ENCODE data around the gene PRICKLE1. TPM values are rescaled to one million over a fixed set of nuclear protein-coding genes. Genes with fewer than 3 reads are reported as not detected.

Gene PRICKLE1
- total and polyA plus RNA-seq, 9 of the 15 experiments (the other 6 are each of a cell fraction or from before 2014, with no cell fraction given) = 0.22 to 0.85 (median 0.31) TPM

DNA sequence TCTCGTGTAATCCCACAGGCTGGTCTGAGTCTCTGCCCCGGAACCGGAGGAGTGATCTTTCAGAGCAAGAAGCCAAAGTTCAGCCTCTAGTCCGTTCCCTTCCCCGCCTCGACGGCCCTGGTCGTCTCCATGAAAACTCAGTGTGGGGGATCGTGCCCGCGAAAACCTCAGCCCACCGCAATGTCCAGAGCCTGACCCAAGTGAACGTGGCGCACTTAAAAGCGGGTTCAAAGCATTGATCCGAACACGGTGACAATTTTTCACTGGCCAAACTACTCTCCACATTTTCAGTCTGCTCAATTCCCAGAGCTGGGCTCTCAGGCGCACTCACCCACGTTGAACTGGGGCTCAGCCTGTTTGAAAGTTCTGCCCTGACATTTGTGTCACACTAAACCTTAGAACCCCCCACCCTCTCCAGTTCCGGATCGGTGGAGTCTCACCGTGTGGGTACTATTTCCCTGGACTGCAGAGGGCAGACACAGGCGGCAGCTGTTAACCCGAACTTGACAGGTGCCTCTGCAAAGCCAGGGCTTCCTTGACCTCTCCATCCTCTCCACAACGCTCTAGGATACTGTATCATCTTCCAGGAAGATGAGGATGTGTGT, 886 bp upstream of the PRICKLE1 start (continued):
- TF ChIP-seq CREB5 (CRISPR knock-in tag; IDR thresholded peaks at IDR 0.05) = no peak

GRCh38 chr12:42588524-42589464, 752 bp downstream of the PRICKLE1 start:
- intact Hi-C loops (cut with micrococcal nuclease) = no loop called here
- peak overlapping the region; percentile 66 for H3K4me2 ChIP-seq (ENCODE audit: insufficient read depth, low read length)
- peak overlapping the region; percentile 28 for H3K4me3 ChIP-seq
- TF ChIP-seq SRSF1 (IDR thresholded peaks at IDR 0.05; ENCODE audit: low read depth, low read length) = no peak
- TF ChIP-seq ZNF354B (CRISPR knock-in tag; IDR thresholded peaks at IDR 0.05) = no peak
- TF ChIP-seq, protein P1, sequence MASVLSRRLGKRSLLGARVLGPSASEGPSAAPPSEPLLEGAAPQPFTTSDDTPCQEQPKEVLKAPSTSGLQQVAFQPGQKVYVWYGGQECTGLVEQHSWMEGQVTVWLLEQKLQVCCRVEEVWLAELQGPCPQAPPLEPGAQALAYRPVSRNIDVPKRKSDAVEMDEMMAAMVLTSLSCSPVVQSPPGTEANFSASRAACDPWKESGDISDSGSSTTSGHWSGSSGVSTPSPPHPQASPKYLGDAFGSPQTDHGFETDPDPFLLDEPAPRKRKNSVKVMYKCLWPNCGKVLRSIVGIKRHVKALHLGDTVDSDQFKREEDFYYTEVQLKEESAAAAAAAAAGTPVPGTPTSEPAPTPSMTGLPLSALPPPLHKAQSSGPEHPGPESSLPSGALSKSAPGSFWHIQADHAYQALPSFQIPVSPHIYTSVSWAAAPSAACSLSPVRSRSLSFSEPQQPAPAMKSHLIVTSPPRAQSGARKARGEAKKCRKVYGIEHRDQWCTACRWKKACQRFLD (CRISPR knock-in tag; IDR thresholded peaks at IDR 0.05) = no peak
- TF ChIP-seq, protein P2, sequence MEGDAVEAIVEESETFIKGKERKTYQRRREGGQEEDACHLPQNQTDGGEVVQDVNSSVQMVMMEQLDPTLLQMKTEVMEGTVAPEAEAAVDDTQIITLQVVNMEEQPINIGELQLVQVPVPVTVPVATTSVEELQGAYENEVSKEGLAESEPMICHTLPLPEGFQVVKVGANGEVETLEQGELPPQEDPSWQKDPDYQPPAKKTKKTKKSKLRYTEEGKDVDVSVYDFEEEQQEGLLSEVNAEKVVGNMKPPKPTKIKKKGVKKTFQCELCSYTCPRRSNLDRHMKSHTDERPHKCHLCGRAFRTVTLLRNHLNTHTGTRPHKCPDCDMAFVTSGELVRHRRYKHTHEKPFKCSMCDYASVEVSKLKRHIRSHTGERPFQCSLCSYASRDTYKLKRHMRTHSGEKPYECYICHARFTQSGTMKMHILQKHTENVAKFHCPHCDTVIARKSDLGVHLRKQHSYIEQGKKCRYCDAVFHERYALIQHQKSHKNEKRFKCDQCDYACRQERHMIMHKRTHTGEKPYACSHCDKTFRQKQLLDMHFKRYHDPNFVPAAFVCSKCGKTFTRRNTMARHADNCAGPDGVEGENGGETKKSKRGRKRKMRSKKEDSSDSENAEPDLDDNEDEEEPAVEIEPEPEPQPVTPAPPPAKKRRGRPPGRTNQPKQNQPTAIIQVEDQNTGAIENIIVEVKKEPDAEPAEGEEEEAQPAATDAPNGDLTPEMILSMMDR (IDR thresholded peaks at IDR 0.05 in 2 of 3, conservative IDR thresholded peaks at IDR 0.05 in 1 of 3; ENCODE audit: insufficient read depth in 2 of 3, low read depth in 1 of 3, low read length in 3 of 3) = peak; percentile 20 to 35 (median 29); a peak in 3 of 6 replicates
- TF ChIP-seq TGIF2 (CRISPR knock-in tag; IDR thresholded peaks at IDR 0.05) = no peak
- TF ChIP-seq CBX3 (IDR thresholded peaks at IDR 0.05; ENCODE audit: borderline replicate concordance in 1 of 2, low read length in 2 of 2) = no peak
- no peak for TF ChIP-seq CREB3L1 (IDR thresholded peaks at IDR 0.05; ENCODE audit: borderline replicate concordance, low read depth)

More at GRCh38 chr12:42588524-42589464, 752 bp downstream of the PRICKLE1 start:
- POLR2A ChIA-PET = interaction anchor here (1.0 to 1.3 kb wide), 2 partner anchors 12 to 15 kb away, joined by 3 read pairs; no protein-coding TSS in a partner anchor
- FAIRE-seq (no peak), ATAC-seq (peak; percentile 71), DNase-seq (ENCODE audit: extremely low read depth in 1 of 4, low spot score in 3 of 4) (peak; percentile 12 to 31 (median 16))
- Histone ChIP-seq H3K36me3 (ENCODE audit: control insufficient read depth, insufficient read depth, low read length) (no peaks in the 10 kb centered on the region), H3K9me3 (replicated peaks; ENCODE audit: control insufficient read depth, insufficient read depth, low read depth, low read length) (no peaks in the 10 kb centered on the region), H3K79me2 (ENCODE audit: control insufficient read depth, insufficient read depth, low read length) (no peaks in the 10 kb centered on the region), H3K27me3 (ENCODE audit: control insufficient read depth in 2 of 2, insufficient read depth in 2 of 2, low read length in 2 of 2) (peaks cover 21 to 36% of the 10 kb centered on the region in 2 experiments; a peak in 4 of 5 replicates), H3K4me1 (replicated peaks in 1 of 2; ENCODE audit: control insufficient read depth in 2 of 2, insufficient read depth in 2 of 2, low read length in 2 of 2) (peaks cover 3 to 12% of the 10 kb centered on the region in 2 experiments; a peak in 2 of 5 replicates), H3K9me1 (ENCODE audit: control insufficient read depth, insufficient read depth, low read length) (no peaks in the 10 kb centered on the region), H2AFZ (ENCODE audit: low read depth, low read length) (no peak overlapping the region), H3K9ac (ENCODE audit: insufficient read depth in 1 of 2, low read depth in 2 of 2, low read length in 2 of 2) (peak overlapping the region in 1 of 2 experiments; percentile 77; a peak in 1 of 4 replicates), H4K20me1 (replicated peaks; ENCODE audit: control insufficient read depth, insufficient read depth, low read length) (no peaks in the 10 kb centered on the region), H3K27ac (ENCODE audit: extremely low read depth, low read depth, low read length) (no peak overlapping the region)
- BruUV-seq (replicated peaks) = no TSS peak
- CTCF ChIA-PET (ENCODE audit: low intra/inter-chr PET ratio) = no interaction called here
- 9% methylated on average over 35 of the region's 52 CpGs for WGBS (ENCODE audit: insufficient coverage, low coverage, missing lambda C conversion rate)
- in situ Hi-C loops (cut with MboI) = no loop called here
